NCI-H146 treated with DMSO at 0.1 percent for 48 hours (cell line): Measurements from ENCODE around the gene DTD1.
"Not testable (repeated sequence)": the region's sequence is repeated elsewhere in the genome, so short reads cannot be mapped to it uniquely, and the experiment has no call there.

Experiments
- DNase-seq: peaks from one replicate; lab custom pipeline; 2025; ENCODE audit not compliant: unreplicated experiment; lab: John Stamatoyannopoulos, UW

Gene DTD1

DNA sequence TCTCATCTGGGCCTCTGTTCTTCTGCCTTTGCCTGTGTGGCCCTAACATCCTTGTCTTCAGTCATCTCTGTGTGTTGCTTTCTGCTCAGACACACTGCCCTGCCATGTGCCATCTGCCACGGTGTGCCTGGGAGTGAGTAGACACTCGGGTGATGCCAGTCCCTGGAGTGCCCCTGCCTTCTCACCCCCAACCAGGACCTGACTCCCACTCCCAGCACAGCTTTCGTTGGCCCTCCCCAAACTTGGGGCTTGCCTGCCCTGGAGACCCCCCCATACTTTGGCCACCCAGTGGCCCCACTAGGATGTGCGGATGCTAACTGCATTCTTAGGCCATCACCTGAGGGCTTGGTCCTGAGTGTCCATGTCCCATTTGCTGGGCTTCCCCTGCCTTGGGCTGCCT, 149.3 kb downstream of the DTD1 start:
- DNase-seq, result no peak

DNA sequence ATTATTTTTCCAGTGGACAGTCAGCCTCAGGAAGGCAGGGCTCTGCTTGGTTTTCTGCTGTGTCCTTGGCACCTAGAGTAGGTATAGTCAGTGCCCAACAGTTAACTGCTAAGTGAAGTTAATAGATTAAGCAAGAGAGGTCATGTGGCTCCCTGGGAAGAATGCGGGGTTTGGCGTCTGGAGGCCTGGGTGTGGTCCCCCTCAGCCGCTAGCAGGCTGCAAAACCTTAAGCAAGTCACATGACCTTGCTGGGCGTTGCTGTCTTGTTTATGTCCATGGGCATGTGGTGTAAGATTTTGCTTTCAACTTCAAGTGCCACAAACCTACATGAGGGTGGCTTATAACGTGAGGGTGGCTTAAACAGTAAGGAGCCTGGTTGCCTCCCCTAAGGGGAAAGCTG, 150.2 kb downstream of the DTD1 start:
- DNase-seq, result no peak

DNA sequence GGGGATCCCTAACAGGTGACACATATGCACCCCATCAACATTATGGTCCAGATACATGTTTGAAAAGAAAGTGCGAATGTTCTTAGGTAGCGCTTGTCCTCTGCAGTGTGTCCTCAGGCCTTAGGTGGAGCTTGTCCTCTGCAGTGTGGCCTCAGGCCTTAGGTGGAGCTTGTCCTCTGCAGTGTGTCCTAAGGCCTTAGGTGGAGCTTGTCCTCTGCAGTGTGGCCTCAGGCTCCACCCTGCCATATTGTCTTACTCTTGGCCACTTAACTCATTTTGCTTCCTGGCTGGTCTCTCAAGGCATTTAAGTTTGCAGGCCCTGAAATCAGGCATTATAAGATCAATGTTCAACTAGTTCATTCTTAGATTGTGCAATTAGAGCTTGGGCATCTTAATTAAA, 151.0 kb downstream of the DTD1 start:
- DNase-seq, result no peak

DNA sequence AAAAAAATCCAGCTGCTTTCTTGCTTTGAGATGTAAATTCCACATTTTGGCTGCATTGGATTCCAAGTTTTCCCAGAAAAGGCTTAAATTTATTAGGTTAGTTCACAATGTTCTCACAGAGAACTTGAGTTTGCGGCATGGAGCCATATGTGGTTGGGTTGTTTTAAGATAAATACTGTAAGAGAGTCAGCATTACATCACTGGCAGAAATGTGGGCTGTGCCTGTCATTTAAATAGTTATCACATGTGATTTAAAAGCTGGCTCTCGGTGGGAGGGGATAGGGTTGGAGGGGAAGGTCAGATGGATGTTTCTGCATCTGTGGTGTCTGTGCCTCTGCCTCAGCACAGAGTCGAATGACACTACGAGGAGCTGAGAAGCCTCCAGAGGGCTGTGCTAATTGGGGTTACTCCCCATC, 151.9 kb downstream of the DTD1 start:
- no peak for DNase-seq

DNA sequence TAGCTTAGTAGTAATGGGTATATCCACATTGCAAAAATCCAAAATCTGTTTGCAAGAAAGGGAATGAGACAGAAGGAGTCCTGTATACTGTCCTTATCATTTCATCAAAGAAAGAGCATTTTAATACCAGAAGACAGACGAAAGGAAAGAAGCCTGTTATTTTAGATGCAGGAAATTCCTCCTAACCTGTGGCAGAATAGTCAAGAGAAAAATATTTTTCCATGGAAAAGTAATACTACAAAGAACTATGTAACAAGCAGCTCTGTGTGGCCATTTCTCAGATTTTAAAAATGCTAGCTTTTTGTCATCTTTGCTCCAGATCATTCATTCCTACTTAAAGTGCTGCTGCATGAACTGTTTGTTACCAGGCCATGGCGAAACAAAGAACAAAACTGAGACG, 152.9 kb downstream of the DTD1 start:
- no peak for DNase-seq

DNA sequence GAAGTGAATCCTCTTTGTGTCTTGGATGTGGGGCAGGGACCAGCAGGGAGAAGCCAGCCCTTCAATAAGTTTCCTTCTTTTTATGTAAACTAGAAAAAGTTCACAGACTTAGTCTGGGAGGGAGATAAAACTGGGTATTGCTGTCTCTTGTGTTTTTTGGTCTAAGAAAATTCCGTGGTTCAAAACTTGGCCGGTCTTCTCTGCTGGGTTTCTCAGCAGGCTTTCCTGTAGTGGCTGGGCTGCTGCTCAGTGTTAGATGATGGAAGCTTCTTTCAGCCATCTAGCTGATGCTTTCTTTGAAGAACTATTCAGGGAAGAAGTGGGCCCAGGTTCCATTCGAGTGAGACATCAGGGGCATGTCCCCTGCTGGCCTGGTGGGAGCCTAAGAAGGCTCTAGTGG, 155.0 kb downstream of the DTD1 start:
- no peak for DNase-seq

DNA sequence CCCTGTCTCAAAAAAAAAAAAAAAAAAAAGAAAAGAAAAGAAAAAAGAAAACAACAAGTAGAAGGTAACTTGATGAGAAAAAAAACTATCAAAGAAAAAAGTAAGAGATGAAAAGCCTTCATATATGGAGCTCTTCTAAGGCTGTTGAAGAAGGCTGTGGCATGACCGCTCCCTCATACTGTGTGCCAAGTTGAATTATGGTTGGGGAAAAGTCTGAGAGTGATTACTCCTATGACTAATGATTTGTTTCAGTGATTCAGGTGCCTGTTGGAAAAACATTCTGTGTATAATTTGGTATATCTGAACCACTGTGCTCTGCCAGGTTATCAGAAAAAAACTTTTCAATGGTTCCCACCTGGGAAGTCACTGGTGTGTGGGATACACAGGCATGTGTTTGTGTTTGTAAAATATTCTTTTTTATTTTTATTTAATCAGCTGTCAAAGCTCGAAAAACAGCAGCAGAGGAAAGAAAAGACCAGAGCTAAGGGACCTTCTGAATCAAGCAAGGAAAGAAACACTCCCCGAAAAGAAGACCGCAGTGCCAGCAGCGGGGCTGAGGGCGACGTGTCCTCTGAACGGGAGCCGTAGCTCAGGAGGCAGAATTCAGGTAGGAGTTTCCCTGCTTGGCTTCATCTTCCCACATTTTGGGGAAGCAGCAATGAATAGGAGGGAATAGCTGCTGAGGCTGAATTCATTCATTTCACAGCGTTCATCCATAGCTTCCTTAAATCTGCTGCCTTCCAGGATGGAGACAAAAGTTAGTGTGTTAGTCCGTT, 156.0 kb downstream of the DTD1 start:
- no peak for DNase-seq

DNA sequence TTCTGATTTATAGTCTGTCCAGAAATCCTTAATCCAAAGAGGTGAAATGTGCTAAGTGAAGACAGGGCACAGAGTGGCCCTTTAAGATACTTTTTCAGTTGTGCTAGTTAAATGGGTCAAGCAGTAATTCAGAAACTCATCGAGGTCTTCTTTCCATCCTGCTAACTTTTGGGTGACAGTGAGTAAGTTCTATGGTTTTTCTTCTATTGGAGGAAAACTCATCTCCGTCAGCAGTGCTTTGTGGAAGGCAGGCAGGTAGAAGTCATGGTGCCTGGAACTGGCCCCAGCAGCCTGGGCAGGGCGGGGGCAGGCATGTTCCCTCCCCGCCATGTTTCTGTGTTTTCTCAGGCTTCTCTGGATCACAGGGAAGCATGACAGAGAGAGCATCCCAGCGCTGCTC, 159.2 kb downstream of the DTD1 start:
- no peak for DNase-seq

DNA sequence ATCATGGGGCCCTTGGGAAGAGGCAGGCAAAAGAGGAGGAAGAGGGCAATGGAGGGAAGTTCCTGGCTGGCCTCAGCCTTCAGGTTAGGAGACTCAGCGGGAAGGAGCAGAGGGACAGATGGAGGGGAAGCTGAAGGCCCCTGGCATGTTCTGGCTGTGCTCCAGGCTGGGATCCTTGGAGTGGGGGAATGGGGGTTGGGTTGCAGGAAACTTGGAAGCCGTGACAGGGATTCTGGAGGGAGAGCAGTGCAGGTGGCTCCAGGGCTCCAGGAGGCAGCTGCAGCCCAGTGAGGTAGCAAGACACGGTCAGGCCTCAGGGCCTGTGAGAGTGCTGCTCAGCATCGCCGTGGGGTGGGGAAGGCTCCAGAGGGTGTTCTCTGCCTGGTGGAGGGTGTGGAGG, 161.1 kb downstream of the DTD1 start:
- DNase-seq, result no peak

DNA sequence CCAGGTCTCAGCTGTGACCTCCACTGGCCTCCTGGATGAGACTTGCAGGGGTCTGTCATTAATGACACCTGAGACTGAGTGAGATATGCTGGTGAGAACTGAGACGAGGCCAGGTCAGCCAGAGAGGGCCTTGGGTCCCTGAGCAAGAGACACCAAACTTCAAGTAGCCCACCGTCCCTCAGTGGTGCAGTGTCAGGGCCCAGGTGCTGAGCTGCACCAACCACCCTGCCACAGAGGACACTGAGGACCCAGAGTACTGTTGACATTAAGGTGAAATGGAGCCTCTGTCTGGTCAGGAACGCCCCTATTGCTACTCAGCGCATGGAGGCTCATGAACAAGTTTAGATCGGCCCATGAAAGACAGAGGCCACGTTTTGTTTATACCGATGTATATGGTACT, 161.7 kb downstream of the DTD1 start:
- no peak for DNase-seq

DNA sequence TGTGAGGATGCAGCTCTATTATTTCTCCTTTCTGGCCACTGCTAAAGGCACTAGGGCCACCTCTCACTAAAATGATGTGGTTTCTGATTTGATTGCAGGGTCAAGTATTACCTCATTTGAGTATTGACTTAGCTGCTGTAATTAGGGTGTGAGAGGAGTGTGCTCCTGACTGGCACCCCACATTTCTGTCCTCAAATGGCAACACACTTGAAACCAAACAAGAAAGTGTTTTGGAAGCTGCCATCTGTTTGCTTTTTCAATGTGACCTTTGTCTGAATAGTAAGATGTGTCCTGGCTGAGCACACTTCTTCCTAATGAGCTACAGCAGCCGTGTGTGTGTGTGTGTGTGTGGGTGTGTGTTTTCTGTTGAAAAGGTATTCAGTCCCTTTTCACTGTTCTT, 162.9 kb downstream of the DTD1 start:
- no peak for DNase-seq

DNA sequence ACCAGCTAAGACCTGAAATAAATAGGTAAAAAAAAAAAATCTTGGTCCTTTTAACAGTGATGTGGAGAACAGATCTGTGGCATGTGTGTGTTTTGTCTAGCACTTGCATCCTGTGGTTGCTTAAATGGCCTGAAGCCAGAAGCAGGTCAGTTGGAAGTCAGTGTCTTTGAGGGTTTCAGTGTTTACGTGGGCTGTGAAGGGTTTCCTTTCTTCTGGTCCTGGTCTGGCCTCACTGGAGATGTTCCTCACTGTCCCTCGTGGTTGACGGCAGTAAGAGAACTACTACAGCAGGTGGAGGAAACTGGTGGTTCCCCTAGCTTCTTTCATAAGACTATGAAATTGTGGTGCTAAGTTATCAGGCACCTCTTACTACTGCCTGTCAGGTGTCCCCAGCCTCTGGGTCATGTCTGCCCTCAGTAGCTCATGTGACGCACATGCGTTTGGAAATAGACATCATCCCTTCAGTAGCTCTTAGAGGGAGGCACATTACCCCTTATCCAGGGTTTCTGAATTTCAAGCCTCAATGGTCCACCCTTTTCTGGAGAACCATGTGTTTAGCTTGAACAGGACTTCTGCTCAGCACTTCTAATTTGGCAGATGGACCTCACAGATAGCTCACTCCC, 166.3 kb downstream of the DTD1 start:
- no peak for DNase-seq

DNA sequence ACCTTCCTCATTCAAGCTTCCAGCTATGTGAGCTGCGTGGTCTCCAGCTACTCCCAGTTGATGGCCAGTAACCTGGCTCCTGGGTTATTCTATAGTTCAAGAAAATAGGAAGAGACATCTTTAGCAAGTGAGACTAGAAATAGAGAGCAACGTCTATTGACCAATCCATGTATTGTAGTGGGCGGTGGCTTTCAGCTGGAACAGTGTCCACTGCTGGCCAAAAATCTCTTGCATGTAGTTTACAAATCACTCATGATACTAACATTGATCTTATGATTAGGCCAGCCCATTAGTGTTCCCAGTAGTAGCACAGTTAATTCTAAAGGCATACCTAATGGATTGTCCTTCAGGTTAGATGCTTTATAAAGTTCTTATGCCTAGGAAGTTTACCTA, 166.8 kb downstream of the DTD1 start:
- no peak for DNase-seq

DNA sequence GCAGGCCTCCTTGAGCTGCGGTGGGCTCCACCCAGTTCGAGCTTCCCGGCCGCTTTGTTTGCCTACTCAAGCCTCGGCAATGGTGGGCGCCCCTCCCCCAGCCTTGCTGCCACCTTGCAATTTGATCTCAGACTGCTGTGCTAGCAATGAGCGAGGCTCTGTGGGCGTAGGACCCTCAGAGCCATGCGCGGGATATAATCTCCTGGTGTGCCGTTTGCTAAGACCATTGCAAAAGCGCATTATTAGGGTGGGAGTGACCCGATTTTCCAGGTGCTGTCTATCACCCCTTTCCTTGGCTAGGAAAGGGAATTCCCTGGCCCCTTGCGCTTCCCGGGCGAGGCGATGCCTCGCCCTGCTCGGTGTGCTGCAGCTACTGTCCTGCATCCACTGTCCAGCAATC, 173.0 kb downstream of the DTD1 start:
- DNase-seq, result not testable (repeated sequence)

DNA sequence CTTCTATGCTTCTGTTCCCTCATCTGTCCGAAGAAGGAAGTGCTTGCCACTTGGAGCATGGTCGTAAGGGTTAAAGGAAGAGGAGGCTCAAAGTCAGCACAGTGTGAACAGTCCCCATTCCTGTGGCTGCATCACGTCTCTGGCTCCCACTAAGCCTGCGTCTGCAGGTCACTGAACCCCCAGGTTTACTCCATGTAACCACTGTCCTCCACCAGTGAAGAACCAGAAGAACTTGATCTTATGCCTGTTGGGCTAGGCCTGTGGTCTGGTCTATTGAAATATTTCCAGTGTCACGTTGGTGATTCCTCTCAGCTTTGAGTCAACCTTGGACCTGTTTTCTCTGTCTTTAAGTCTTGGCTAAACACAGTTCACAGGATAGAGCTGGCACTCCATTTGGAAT, 179.8 kb downstream of the DTD1 start:
- no peak for DNase-seq

DNA sequence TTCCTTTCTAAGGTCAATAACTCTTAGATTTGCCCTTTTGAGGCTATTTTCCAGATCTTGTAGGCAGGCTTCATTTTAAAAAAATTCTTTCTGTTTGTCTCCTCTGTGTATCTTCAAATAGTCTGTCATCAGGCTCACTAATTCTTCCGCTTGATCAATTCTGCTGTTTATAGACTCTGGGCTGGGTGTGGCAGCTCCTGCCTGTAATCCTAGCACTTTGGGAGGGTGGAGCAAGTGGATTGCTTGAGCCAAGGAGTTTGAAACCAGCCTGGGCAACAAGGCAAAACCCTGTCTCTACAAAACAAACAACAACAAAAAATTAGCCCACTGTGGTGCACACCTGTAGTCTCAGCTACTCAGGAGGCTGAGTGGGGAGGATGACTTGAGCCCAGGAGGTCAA, 185.7 kb downstream of the DTD1 start:
- no peak for DNase-seq

DNA sequence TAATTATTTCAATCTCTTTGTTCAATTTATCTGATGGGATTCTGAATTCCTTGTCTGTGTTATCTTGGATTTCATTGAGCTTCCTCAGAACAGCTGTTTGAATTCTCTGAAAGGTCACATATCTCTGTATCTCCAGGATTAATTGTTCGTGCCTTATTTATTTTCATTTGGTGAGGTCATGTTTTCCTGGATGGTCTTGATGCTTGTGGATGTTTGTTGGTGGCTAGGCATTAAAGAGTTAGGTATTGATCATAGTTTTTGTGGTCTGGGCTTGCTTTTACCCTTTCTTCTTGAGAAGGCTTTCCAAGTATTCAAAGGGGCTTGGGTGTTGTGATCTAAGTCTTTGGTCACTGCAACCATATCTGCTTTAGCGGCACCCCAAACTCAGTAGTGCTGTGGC, 186.4 kb downstream of the DTD1 start:
- no peak for DNase-seq

DNA sequence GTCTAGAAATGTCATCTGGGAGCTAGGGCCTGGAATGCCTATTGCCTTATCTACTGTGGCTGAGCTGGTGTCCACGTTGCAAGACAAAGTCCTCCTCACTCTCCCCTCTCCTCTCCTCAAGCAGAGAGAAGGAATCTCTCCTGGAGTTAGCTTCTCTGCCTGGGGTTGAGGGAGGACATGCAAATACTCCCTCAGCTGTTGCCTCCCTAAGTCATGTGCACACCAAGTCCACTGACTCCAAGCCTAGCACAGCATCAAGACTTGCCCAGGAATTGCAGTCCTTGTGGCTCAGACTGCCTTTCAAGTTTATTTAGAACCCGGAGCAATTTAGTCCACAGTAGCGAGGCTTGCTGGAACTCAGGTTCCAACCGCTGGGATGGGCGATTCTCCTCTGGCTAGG, 187.8 kb downstream of the DTD1 start:
- no peak for DNase-seq

DNA sequence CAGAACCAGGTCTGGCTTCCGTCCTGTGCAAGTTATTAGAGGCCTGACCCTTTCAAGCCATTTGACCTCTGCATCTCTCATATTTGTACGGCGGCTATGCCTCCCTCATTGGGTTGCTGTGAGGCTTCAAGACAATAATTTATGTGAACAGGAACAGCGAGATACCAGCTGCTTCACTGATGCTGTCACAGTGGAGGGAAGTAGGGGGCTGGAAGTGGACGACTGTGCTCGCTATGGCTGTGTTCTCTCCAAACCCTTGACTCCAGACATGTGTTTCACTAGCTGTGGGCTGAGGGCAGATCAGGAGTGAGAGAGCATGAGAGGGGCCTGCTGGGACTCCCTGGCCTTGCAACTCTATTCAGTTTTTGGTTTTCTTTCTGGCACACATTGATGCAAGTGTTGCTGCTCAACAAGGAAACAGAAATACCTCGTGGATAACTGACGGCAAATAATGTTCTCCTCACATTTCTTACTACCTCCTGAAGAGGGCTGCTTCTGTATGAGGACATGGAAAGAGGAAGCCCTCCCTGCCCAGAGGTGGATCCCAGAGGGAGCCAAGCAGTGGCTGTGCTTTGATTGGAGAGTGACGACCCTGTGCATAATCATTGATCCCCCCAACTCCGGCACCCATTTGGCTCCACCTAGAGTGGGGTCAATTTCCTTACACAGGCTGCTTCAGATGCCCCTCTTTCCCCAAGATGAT, 191.0 kb downstream of the DTD1 start:
- DNase-seq, result no peak

DNA sequence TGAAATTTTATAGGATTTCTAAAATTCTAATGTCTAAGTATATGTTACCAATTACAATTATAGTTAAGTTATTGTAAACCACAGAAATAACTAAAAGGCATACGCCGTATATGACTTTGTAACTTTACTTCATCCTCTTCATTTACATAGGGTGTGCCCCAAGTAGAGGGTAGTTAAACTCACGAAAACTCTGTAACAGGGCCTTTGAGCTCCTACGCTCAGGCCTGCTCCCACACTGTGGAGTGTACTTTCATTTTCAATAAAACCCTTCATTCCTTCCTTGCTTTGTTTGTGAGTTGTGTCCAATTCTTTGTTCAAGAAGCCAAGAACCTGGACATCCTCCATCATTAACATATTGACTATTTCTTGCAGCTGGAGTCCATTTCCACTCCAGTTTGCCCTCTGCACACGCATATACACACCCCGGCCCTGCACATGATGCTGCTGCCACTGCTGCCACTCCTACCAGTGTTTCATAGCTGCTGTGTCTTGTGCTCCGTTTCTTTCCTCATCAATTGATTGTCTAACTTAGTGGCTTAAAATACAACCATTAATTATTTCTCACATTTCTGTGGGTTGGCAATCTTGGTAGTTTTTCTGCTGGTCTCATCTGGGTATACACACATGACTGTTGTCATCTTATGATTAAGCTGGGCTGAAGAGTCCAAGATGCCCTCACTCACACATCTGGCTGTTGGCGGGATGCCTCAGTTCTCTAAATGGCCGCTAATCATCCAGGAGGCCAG, 192.7 kb downstream of the DTD1 start:
- no peak for DNase-seq

DNA sequence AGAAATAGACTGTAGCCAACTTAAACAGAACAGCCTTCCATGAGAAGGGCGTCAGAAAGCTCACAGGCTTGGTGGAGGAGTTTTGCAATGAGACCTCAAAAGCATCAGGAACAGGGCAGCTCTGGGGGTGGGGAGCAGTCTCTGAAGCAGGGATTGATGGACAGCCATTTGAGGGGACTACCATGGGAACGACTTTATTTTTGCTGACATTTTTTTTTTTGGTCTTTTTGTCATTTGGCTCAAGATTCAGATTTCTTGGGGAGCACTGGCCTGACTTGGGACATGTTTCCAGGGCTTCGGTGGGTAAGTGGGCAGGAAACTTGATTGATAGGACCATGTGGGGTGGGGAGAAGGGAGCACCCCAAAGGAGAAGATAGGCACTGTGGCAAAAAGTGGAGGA, 193.7 kb downstream of the DTD1 start:
- no peak for DNase-seq
